ENCODE results near the gene COX10.

DNA sequence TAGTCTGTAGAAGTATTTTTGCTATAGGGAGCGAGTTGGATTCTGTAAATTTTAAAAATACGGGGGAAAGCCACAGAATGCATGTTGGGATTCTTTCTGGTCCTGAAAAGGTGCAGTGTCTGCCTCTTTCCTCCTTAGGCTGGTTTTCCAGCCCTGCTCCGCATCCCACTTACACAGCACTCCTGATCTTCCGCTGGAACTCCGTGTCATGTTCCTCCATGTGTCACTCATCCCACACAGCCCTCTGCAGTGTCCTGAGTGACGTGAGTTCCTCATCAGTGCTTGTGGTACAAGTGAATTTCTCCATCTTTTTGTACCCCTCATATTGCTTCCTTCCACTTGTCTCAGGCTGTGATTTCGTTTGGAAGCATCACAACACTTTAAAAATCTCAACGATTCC is 34.5 kb downstream of the COX10 start:
- TF ChIP-seq, protein P1, sequence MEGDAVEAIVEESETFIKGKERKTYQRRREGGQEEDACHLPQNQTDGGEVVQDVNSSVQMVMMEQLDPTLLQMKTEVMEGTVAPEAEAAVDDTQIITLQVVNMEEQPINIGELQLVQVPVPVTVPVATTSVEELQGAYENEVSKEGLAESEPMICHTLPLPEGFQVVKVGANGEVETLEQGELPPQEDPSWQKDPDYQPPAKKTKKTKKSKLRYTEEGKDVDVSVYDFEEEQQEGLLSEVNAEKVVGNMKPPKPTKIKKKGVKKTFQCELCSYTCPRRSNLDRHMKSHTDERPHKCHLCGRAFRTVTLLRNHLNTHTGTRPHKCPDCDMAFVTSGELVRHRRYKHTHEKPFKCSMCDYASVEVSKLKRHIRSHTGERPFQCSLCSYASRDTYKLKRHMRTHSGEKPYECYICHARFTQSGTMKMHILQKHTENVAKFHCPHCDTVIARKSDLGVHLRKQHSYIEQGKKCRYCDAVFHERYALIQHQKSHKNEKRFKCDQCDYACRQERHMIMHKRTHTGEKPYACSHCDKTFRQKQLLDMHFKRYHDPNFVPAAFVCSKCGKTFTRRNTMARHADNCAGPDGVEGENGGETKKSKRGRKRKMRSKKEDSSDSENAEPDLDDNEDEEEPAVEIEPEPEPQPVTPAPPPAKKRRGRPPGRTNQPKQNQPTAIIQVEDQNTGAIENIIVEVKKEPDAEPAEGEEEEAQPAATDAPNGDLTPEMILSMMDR (IDR thresholded peaks at IDR 0.05; ENCODE audit: low read depth, low read length): no peak
- TF ChIP-seq EZH2phosphoT487 (IDR thresholded peaks at IDR 0.05; ENCODE audit: low read depth): no peak

Data from OCI-LY3 (cell line).